Neural crest cell (in vitro differentiated cells): Measurements from ENCODE around the gene RIMBP2. TPM values are rescaled to one million over a fixed set of nuclear protein-coding genes. Genes with fewer than 3 reads are reported as not detected.

Experiments used
- DNase-seq: peaks from one replicate; pipeline ENCODE4 v3.0.0; 2021; ENCODE audit warnings: low read depth, mixed read lengths, low spot score
- H3K27ac Mint-ChIP-seq: one replicate; pipeline ENCODE4 v1.8.0; 2021; ENCODE audit warnings: mild to moderate bottlenecking, mixed read lengths; ENCODE audit not compliant: unreplicated experiment
- H3K27me3 Mint-ChIP-seq: 2 replicates; pipeline ENCODE4 v1.8.0; 2021; ENCODE audit warnings: low read depth, mild to moderate bottlenecking, mixed read lengths
- H3K36me3 Mint-ChIP-seq: 2 replicates; pipeline ENCODE4 v1.8.0; 2021; ENCODE audit warnings: low read depth, mild to moderate bottlenecking, mixed read lengths
- H3K4me1 Mint-ChIP-seq: 2 replicates; pipeline ENCODE4 v1.8.0; 2021; ENCODE audit warnings: mixed read lengths
- H3K4me3 Mint-ChIP-seq: one replicate; pipeline ENCODE4 v1.8.0; 2021; ENCODE audit warnings: mild to moderate bottlenecking, mixed read lengths
- H3K9me3 Mint-ChIP-seq: 2 replicates; pipeline ENCODE4 v1.8.0; 2021; ENCODE audit warnings: mixed read lengths
- total RNA-seq: library from RNA; stranded (reverse); gene quantifications from 2 replicates; pipeline ENCODE4 v1.2.1, GENCODE V29; 2021
- TF ChIP-seq, protein P1 (sequence below): fragments of 200-600 bp; sonication (generic); conservative IDR thresholded peaks from 2 replicates; pipeline ENCODE4 v1.5.0; 2021; ENCODE audit warnings: antibody characterized with exemption, mild to moderate bottlenecking

Gene RIMBP2
- total RNA-seq, 1 donor from 2014 or later = 5.9 TPM

DNA sequence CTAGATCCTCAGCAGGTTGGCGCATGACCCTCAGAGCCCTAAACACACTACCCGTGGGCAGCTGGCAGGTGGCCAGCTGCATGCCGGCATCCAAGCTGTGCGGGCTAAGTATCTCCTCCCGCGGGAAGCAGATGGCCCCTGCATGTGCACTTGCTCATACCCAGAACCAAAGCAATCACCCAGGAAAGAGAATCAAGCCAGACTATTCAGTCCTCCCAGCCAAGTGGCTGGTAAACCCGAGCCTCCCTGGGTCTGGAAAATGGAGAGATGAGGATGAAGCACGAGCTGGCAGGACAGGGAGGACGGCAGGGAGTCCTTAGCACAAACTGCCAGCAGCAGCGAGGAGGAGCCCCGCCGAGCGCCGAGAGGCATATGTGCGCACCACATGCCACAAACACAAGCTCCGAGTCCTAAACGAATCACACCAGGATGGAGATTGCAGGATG lies 139.7 kb downstream of the RIMBP2 start:
- Mint-ChIP-seq H3K4me1 (no peaks in the 10 kb centered on the region), H3K4me3 (no peak overlapping the region), H3K9me3 (no peaks in the 10 kb centered on the region), H3K36me3 (no peaks in the 10 kb centered on the region), H3K27ac (no peak overlapping the region), H3K27me3 (no peaks in the 10 kb centered on the region)
- TF ChIP-seq, protein P1, sequence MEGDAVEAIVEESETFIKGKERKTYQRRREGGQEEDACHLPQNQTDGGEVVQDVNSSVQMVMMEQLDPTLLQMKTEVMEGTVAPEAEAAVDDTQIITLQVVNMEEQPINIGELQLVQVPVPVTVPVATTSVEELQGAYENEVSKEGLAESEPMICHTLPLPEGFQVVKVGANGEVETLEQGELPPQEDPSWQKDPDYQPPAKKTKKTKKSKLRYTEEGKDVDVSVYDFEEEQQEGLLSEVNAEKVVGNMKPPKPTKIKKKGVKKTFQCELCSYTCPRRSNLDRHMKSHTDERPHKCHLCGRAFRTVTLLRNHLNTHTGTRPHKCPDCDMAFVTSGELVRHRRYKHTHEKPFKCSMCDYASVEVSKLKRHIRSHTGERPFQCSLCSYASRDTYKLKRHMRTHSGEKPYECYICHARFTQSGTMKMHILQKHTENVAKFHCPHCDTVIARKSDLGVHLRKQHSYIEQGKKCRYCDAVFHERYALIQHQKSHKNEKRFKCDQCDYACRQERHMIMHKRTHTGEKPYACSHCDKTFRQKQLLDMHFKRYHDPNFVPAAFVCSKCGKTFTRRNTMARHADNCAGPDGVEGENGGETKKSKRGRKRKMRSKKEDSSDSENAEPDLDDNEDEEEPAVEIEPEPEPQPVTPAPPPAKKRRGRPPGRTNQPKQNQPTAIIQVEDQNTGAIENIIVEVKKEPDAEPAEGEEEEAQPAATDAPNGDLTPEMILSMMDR = no peak
- DNase-seq = no peak

DNA sequence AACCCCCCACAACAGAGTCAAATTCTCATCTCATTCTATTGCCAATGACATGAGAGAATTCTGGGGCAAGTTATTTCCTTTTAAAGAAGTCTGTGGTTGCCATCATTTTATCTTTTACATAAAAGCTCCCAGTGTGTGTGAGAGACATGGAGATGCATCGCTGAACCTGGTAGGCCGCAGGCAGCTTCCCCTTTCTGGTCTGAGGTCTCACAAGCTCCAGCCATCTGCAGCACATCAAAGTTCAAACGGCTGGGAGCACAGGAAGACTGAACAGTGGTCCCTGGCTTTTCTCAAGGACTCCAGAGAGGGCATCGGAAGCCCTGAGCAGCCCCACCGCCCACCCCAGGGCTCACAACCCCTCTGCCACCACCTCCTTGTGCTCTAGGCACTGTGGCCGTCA lies 141.7 kb downstream of the RIMBP2 start:
- TF ChIP-seq, protein P1 = no peak
- Mint-ChIP-seq H3K4me1 (no peaks in the 10 kb centered on the region), H3K4me3 (no peak overlapping the region), H3K27ac (no peak overlapping the region), H3K27me3 (no peaks in the 10 kb centered on the region), H3K36me3 (no peaks in the 10 kb centered on the region), H3K9me3 (no peaks in the 10 kb centered on the region)
- DNase-seq = no peak

GRCh38 chr12:130573766-130574165 lies 142.3 kb downstream of the RIMBP2 start:
- Mint-ChIP-seq H3K4me3 (no peak overlapping the region), H3K27me3 (no peaks in the 10 kb centered on the region), H3K36me3 (no peaks in the 10 kb centered on the region), H3K4me1 (no peaks in the 10 kb centered on the region), H3K27ac (no peak overlapping the region), H3K9me3 (no peaks in the 10 kb centered on the region)
- no peak for DNase-seq
- TF ChIP-seq, protein P1 = no peak

DNA sequence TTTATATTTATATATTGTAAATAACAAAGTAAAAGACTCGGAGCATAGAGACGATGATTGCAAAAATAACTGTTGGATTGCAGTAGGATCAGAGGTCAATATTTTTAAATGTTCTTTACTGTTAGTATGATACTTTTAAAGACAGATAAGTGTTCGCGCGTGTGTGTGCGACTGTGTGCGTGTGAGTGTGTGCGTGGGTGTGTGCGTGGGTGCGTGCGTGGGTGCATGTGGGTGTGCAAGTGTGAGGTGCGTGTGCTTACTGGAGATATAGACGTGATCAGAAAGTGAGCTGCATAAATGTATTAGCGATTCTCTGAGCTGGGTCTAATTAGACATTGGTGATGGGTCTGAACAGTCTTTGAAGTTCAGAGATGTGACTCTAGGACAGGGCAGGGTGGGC lies 142.9 kb downstream of the RIMBP2 start:
- no peak for DNase-seq
- Mint-ChIP-seq H3K27me3 (no peaks in the 10 kb centered on the region), H3K36me3 (no peaks in the 10 kb centered on the region), H3K9me3 (no peaks in the 10 kb centered on the region), H3K27ac (no peak overlapping the region), H3K4me3 (no peak overlapping the region), H3K4me1 (no peaks in the 10 kb centered on the region)
- TF ChIP-seq, protein P1 = no peak

DNA sequence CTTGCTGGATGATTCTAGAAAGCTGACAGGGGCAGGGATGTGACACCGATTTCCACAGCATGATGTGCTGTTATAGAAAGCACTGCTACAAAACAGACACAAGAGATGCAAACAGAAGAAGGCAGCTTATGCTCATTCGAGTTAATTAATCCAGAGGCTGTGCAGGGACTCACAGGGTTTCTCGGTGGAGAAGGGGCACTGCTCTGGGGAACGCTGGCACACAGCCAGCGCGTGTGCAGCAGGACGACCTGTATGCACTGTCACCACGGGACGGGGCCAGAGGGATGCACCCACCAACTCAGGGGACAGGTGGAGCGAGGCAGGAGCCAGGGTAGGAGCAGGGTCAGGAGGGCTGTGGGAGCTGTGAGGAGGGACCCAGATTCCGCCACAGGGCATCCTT lies 143.5 kb downstream of the RIMBP2 start:
- H3K36me3 Mint-ChIP-seq = no peaks in the 10 kb centered on the region
- H3K4me3 Mint-ChIP-seq = no peak overlapping the region
- H3K9me3 Mint-ChIP-seq = no peaks in the 10 kb centered on the region
- DNase-seq = no peak
- H3K27me3 Mint-ChIP-seq = no peaks in the 10 kb centered on the region
- H3K27ac Mint-ChIP-seq = peak overlapping the region; percentile 36
- H3K4me1 Mint-ChIP-seq = no peaks in the 10 kb centered on the region
- TF ChIP-seq, protein P1 = no peak

DNA sequence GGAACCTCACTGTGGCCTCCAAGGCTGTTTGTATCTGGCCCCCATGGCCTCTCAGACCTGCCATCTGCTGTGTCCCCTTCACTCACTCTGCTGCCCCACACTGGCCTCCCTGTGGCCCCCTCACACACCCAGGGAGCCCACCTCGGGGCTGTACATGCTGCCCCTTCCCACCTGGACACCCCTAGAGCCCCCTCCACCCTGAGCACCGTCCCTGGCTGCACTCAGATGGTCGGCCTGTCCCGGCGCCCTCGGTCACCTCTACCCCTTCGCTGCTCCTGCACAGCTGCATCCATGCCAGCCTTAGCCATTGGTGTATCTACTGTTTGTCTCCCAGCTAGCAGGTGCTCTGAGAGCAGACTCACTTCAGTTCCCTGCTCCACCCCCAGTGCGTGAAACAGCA lies 144.4 kb downstream of the RIMBP2 start:
- no peak overlapping the region for H3K27ac Mint-ChIP-seq
- TF ChIP-seq, protein P1 = no peak
- H3K9me3 Mint-ChIP-seq = no peaks in the 10 kb centered on the region
- no peaks in the 10 kb centered on the region for H3K36me3 Mint-ChIP-seq
- no peak overlapping the region for H3K4me3 Mint-ChIP-seq
- DNase-seq = no peak
- peaks cover 3% of the 10 kb centered on the region for H3K27me3 Mint-ChIP-seq
- no peaks in the 10 kb centered on the region for H3K4me1 Mint-ChIP-seq
